ENCODE data around the gene TMEM35B.
"Not testable (repeated sequence)": the region's sequence is repeated elsewhere in the genome, so short reads cannot be mapped to it uniquely, and the experiment has no call there.

TMEM35B gene

DNA sequence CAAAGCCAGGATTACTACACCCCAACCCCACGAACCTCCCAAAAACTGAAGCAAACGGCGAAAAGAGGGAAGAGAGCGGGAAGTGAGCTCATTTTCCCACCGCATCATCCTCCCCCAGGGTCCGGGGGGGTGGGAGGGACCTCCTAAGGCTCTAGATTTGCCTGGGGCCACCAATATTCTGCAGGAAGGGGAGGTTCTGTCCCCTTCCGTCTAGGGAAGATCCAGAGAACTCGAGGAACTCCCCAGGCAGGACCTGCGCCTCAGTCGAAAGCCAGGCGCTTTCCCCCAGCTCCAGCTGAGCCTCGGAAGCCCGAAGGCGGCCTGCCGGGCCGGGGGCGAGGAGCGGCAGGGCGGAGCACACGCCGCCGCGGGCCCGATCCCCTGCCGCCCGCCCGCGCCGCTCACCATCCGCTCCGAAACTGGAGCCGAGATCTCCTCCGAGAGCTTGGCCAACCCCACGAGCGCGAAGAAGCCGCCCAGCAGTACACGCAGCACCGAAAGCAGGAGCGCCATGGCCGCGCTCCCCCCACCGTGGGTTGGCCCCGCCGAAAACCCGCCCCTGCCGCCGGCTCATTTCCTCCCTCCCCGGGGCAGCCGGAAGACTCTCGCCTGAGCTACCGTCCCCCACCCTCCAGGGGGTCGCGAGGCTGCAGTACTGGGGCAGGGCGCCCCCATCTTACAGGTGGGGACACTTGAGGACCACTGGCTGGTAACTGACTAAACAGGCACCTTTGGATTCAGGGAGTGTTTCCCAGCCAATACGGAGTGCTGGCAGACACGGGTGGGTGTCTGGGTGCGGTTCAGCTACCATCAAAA, at the start of gene TMEM35B:
TMEM35B (minus strand) TSS at position 555 of the 816 bp plus-strand sequence; CDS start at position 513, 42 bp downstream.
- peak; percentile 80 for DNase-seq

DNA sequence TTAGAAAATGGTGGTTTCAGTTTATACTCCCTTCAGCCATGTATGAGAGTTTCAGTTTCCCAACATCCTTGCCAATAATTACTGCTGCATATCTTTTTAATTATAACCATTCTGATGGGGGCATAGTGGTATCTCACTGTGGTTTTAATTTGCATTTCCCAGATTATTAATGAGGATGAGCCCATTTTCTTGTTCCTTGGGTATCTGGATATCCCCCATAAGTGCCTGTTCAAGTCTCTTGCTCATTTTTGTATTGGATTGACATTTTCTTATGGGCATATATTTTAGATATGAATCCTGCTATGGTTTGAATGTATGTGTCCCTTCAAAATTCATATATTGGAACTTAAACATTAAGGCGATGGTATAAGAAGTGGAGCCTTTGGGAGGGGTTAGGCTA, 48.2 kb upstream of the TMEM35B start:
- no peak for DNase-seq

DNA sequence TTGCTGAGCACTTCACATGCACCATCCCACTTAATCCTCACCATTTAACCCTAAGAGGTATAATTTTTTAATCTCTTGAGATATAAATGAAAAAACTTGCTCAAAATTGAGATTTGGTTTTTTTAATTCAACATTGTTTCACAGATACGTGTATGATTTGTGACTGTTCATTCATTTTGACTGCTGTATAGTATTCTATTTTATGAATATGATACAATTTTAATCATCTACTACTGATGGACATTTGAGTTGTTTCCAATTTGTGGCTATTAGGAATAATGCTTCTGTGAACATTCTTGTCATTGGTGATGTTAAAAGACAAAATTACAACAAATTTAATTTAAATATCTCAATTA, 47.2 kb upstream of the TMEM35B start:
- DNase-seq = no peak

DNA sequence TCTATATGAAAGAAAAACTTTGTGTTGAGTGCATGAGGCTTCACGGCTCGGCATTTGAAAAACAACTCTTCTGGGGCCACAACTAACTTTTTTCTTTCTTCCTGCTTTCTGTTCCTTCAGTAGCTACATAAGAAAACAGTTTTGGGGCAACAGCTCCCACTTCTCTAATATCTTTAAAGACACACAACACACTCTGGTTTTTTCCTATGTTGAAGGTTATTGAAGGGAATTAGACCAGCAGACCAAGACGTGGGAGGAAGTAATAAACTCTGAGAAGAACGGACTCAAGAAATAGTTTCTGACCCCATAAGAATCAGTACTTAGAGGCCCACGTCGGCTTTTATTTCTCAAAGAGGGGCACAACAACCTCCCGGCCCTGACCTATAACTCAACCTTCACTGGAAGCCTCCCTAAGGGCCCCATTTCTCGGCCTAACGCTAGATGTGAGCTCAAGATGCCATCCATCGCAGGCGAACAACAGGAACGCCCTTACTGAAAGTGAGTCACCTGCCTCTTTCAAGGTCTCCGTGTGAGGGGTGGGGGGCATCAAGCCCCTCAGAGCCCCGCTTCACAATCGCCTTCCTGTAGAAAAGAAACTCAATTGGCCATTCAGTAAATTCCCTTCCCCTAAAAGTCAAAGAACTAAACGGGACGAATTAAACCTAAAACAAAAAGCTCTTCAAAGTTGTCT, 45.8 kb upstream of the TMEM35B start:
- peak; percentile 38 for DNase-seq

DNA sequence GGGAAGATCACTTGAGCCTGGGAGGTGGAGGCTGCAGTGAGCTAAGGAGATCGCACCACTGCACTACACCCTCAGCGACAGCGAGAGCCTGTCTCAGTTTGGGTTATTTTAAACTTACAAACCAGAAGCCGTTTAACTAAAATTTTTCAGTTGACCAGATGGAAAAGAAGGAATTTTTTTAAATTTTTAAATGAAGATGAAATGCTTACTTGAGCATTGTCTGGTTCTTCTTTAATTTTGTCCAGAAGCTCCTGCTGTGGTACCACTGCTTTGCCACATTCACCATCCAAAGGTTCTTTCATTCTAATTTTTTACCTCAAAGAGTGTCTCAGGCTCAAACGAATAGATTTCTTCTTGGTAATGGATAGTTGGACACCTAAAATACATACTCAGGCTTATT, 45.2 kb upstream of the TMEM35B start:
- no peak for DNase-seq

DNA sequence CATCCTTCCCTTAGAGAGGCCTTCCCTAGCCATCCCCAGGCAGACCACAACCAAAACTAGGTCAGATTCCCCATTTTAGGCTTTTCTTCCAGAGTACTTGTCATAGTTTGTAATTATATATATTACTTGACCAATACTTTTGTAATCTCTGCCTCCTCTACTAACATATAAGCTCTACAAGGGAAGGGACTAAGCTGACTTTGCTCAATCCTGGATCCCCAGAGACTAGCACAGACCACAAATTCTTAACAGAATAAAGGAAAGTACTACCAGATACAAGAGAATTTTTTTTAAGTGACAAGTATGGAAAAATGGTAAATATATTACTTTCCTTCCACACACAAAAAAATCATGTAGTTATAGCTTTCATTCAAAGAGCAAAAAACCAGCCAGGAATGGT, 44.6 kb upstream of the TMEM35B start:
- DNase-seq = no peak

DNA sequence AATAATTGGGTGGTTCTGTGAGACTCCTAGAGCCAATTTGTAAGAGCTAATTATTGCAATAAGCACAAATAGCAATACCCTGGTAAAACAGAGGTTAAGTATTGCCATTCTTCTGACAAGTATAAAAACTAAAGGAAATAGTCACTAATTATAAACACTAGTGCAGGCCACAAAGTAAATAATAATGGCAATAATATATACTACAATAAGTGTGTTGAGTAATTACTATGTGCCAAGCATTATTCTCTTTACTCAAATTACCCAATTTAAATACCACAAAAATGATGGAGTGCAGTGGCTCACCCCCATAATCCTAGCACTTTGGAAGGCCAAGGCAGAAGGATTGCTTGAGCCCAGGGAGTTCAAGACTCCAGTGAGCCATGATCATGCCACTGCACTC, 31.3 kb upstream of the TMEM35B start:
- DNase-seq = no peak

DNA sequence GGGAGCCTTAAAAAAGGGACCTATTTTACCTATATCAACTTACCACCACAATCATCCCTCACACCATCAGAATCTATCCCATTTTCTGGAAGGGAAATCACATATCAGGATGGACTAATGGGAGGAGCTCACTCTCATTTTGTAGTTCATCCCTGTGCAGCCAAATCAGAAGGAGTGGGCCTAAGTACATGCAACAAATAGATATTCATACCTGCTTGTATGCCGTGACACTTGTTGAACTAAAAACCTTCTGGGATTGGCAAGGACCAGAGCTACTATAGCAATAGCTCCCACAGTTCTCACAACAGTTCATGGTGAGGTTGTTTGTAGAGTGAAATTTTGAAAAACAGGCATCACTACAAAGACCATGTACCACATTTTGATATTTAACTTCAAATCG, 29.3 kb upstream of the TMEM35B start:
- no peak for DNase-seq

DNA sequence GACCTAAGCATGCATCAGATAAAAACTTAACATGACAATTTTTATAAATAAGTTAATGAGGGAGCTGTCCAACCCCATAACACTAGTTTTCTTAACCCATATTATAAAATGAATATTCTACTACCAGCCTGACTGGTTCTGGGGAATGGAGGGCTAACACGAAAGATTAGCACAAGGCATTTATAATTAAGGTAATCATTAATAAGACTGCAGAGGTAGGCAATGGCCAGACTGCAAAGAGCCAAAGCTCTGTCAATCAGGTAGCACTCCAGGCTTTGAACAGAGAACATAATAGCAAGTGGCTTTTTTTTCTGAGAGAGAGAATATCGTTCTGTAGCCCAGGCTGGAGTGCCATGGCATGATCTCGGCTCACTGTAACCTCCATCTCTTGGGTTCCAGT, 20.6 kb upstream of the TMEM35B start:
- DNase-seq = no peak

DNA sequence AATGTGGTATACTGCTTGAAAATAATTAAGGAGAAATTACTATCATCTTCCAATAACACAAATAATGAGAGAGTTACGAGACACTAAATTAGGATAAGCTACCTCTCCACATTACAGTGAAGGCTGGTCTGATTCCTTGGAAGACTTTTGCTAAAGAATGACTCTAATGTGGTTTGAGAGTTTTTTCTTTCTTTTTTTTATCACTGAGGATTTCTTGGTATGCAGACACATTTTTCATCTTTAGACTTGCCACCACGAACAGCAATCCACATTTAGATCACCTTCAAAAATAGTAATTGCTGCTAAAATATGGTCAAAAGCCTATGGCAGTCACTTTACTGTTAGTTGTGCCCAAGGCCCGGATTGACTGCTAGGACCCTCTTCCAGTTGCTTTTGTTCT, 16.6 kb upstream of the TMEM35B start:
- DNase-seq = no peak

DNA sequence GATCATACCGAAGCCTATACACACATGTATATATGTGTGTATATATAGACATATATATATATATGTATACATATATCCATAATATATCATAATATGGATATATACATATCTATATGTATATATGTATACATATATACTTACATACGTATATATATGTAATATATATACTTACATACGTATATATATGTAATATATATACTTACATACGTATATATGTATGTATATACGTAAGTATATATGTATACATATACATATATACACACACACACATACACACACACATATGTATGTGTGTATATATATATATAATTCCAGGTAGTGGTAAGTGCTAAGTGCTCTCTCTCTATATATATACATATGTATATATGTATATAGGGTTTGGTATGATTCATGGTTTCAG, 9.7 kb upstream of the TMEM35B start:
- no peak for DNase-seq

DNA sequence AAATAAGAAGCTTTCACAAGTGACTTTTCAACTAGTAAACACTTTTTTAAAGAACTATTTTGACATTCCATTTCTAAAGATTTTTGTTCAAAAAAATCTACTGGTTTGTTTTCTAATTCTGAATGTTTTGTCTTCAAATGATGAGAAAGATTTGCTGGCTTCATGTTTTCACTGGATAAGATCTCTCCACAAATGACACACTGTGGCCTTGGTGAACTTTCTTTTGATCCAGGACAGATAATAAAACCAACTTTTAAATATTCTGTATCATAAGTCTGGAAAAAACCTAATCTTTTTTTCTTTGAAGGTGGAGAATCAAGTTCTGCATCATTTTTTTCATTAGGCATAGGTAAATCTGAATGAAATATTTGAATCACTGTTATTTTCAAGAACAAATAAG, 3.4 kb upstream of the TMEM35B start:
- DNase-seq = no peak

DNA sequence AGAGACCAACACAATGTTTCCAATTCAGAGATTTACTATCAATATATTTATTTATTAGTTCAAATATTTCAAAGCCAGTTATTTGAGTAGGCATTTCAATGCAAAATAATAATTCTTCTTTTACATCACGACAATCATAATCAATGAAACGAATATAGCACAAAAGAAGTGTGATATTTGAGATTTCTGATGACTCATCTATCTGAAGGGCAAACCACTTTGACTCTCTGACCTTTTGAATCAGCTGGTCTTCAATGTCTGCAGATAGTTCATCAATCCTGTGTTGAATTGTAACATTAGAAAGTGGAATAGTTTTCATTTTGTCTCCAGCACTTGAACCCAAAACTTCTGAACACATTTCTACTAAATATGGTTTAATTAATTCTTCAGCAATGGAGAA, 3.0 kb upstream of the TMEM35B start:
- DNase-seq = no peak

DNA sequence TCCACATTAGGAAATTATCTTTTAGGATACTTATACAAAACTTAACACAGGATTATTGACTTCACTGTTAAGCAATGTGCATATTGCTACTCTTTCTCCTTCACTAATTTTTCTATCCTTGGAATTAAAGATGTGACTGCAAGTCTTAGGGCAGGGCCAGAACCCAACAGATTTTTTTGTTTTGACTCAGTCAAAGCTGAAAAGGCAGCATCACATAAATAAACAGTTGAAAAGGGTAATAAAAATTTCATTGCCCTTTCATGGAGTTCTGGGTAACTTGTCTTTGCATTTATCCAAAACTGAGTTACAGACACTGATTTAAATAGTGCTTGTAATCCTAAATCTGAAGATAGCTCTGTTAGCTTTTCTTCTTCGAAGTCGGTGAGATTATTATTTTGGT, 1.9 kb upstream of the TMEM35B start:
- DNase-seq = no peak

DNA sequence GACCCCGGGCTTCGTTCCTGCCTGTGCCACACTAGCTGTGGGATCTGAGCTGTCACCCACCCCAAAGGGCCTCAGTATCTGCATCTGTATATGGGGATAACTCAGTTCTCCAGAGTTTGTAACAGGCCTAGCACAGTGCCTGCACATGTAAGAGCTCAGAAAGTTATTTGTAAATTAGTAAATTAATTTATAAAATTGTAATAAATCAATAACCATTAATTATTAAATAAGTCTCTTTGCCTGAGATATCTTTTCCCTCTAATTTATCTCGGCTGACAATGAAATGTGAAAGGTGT, 410 bp upstream of the TMEM35B start:
- DNase-seq = not testable (repeated sequence)

DNA sequence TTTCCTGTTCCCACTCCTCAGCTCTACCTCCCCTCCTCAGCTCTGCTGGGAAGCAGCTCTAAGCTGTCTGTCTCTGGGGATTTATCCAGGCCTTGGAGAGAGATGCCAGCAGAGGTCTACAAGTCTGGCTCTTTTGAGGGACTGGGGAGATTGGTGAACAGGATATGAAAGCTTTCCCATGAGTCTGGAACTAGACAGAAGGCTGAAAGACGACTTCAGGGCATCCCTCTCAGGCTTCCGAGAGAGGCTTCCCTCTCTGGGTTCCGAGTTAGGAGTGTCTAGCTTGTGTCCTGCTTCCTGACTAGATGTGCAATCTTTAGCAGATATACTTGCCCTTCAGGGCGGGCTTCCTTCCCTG, 733 bp downstream of the TMEM35B start:
- DNase-seq = no peak

DNA sequence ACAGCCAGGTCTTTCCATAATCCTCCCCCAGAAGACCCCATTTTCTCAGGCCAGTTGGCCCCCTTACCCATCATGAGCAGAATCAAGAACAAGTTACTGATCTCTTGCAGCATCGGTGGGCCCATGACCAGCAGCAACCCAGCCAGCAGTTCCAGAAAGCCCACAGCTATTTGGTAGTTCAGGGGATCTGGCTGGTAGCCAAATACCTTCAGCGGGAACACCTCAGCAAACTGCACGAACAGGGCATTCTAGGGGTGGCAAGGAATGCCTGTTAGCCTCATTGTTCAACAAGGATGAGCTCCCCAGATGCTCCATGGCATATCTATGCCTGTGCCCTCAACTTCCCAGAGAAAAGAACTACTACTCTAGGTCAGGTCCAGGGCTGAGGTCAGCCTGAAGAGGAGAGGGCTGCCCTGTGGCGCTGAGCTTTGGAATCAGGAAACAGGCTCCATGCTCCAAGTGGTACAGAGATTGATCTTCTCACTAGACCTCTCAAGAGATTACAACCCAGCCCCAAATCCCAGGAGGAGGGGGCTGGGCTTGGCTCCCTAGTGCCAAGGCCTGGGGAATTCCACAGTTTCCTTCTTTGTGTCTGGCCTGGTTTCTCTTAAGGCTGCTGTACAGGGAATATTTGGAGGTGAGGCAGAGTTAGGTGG, 1.3 kb downstream of the TMEM35B start:
- DNase-seq = no peak

DNA sequence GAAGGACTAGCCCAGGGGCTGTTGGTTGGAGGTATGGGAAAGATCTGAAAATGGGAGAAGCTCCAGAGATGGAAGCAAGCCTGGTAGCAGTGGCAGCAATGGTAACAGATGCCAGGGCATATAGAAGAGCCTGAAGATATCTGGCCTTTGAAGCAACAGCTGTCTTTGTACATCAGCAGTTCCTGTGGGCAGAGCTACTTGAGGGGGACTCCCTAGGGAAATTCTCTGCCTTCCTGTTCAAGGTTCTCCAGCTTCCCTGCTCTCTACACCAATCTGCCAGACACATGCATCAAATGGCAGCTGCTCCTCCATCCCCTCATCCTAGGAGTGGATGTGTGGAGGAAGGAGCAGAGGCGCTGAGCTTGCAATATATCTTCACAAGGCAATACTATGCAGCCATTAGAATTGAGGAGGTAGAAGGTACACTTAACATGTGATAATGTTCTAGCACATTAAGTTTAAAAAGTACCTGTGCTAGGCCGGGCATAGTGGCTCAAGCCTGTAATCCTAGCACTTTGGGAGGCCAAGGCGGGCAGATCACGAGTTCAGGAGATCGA, 2.2 kb downstream of the TMEM35B start:
- no peak for DNase-seq

DNA sequence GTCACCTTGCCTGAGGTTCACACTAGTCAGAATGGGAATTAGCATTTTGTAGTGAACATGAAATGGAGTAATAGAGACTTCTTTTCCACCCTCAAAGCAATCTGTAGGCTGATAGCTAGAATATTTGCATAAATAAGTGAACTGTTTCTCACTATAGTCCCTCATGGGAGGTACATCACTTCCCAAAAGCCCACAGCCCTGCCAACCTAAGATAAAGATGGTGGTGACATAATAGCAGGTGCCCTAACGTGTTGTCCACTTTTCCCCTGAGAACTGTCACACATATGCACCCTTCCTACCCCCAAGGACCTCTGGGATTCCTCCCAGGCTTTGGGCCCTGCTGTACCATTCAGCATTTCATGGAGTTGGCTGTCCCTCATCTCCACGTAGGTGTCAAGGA, 4.4 kb downstream of the TMEM35B start:
- no peak for DNase-seq

DNA sequence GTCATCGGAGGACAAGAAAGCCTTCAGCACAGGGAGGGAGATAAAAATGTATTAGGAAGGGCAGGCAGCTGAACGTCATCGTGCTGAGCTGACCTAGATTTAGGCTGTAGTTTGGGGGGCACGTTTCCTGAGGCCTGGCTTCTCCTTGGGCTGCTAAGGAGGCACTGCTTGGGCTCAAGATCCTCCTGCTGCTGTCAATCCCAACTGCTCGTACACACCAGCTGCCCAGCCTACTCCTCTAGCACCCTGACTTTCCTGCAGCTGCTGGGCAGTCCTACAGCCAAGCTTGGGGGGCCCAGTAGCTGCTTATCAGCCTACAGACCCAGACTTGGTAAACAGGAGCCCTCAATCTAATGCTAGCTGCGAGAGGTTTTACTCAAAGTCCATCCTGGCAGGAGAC, 6.2 kb downstream of the TMEM35B start:
- no peak for DNase-seq

DNA sequence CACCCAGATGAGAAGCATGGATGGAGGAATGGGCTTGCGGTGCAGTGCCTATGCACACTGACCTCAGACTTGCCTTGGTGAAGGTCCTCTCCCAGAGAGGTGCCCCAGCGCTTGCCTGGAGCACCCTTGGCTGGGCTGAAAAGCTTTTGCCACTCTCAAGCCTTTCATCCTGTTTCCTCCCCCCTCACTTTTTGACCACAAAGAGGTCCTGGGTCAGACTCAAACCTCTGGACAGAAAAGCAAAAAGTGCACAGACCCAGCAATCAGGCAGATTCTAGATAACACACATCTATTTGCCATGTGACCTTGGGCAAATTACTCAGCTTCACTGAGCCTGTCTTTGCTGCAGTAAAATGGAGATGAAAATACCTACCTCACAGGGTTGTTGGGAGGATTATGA, 7.3 kb downstream of the TMEM35B start:
- DNase-seq = no peak

DNA sequence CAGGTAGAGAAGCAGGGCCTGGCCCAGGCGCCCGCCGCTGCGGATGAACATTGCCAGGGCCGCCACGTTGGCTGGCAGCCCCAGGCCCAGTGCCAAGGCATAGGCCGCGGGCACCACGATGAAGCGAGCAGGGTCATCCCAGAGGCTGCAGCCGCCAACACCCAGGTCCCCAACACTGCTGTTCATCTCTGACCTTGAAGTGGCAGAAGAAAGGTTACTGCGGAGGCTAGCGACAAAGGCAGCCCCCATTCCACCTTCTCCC, 8.0 kb downstream of the TMEM35B start:
- DNase-seq = no peak

DNA sequence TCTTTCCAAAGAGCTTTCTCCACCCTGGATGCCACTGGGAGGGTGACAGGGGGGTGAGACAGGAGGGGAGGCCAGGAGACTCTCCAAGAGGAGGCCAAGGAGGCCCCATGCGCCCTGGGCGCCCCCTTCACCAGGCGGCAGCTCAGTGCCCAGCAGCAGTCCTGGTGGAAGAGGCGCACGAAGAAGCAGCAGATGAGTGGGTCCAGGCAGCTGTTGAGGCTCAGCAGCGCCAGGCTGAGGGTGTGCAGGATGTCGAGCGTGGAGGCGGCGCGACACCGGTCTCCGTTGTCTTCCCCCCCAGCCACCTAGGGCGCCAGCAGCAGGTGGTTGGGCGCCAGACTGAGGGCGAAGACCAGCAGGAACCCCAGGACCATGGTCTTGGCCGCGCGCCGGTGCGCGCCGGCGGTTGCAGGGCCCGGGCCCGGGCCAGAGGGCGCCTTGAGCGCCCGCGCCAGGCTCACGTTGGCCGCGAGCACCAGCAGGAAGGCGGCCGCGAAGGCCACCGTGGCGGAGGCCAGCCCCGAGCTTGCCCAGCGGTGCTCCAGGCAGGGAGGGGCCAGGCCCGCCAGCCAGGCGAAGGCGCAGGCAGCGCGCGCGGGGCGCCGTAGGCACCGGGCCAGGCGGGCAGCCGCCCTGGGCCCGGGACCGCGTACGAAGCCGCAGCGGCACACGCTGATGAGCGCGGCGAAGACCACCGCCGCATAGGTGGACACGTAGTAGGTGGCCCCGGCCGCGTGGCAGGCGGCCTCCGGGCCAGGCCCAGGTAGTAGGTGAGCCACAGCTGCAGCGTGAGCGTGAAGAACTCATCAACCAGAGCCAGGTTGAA, 8.6 kb downstream of the TMEM35B start:
- no peak for DNase-seq

DNA sequence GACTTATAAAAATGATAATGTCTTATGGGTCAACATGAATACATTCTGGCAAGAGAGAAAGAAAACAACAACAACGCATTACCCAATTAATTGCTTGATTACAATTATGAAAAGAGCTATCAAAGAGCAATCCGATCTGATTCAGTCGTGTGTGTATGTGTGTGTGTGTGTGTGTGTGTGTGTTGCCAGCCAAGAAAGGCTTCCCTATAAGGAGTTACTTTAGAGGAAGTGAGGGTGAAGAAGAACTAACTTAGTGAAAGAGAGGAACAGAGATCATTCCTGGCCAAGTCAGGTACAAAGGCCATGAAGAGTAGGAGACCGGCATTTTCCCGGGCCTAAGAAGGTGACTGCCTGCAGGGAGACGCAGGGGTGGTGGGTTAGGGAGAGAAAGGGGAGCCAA, 9.4 kb downstream of the TMEM35B start:
- DNase-seq = no peak

Data from stimulated activated CD4-positive, alpha-beta T cell treated with anti-CD3 and anti-CD28 coated beads, Interleukin-4, amount 100 ng/mL, for 1 hour (primary cell).